Measurements from ENCODE around the gene FGF11.

FGF11 gene

DNA sequence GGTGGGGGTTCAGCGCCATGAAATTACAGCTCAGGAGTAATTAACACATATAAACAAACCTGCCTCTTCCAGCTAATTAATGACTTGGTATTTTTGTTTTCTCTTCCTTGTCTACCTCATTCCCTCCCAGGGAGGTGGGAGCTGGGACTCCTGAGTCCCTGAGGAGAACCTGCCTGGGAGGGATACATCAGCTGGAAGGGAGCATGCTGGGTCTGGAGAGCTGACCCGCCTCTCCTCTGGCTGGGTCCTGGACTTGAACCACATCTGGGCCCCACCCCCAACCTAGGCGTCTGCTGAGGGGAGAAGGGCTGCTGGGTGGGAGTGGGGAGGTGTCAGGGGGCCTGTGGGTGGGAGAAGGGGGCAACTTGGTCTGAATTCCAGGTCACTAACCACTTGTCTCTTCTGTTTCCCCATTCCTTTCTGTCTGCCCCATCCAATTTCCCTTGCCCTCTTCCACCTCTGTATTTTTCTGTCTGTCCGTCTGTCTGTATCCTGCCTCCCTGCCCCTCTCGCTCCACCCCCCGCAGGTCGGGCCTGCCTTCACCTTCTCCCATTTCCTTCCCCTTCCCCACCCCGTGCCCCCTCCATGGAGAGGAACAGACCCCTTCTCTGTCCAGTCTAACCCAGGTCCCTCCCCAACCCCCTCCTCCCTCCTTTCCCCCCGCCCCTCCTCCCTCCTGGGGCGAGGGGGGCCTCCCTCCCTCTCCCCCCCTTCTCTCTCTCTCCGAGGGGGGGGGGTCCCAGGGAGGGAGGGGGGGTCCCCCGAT, 31.6 kb upstream of the FGF11 start, which contains the start of gene NLGN2:
Gene NLGN2 (plus strand): TSS at position 361 of the 767 bp plus-strand sequence. CDS start 411 bp downstream, outside the sequence.
- no peak within 1 kb of the TSS for H3K4me3 ChIP-seq (ENCODE audit: low read depth, low read length)

GRCh38 chr17:7408252-7408727, 31.0 kb upstream of the FGF11 start:
- TF ChIP-seq, protein P1, sequence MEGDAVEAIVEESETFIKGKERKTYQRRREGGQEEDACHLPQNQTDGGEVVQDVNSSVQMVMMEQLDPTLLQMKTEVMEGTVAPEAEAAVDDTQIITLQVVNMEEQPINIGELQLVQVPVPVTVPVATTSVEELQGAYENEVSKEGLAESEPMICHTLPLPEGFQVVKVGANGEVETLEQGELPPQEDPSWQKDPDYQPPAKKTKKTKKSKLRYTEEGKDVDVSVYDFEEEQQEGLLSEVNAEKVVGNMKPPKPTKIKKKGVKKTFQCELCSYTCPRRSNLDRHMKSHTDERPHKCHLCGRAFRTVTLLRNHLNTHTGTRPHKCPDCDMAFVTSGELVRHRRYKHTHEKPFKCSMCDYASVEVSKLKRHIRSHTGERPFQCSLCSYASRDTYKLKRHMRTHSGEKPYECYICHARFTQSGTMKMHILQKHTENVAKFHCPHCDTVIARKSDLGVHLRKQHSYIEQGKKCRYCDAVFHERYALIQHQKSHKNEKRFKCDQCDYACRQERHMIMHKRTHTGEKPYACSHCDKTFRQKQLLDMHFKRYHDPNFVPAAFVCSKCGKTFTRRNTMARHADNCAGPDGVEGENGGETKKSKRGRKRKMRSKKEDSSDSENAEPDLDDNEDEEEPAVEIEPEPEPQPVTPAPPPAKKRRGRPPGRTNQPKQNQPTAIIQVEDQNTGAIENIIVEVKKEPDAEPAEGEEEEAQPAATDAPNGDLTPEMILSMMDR (IDR thresholded peaks at IDR 0.05; ENCODE audit: low read depth, low read length) = no peak
- H3K4me3 ChIP-seq (ENCODE audit: low read depth, low read length) = no peak overlapping the region
- no peak for DNase-seq
- H3K27ac ChIP-seq = no peak overlapping the region
- no peaks in the 10 kb centered on the region for H3K9me3 ChIP-seq (ENCODE audit: severe bottlenecking)
- peaks cover 13% of the 10 kb centered on the region for H3K36me3 ChIP-seq
- H3K27me3 ChIP-seq (ENCODE audit: insufficient read depth, low read depth, severe bottlenecking) = no peaks in the 10 kb centered on the region

More for the DNA sequence above, 31.6 kb upstream of the FGF11 start, which contains the start of gene NLGN2:
- Histone ChIP-seq H3K27me3 (ENCODE audit: insufficient read depth, low read depth, severe bottlenecking) (no peaks in the 10 kb centered on the region), H3K27ac (no peak within 1 kb of the TSS), H3K9me3 (ENCODE audit: severe bottlenecking) (no peaks in the 10 kb centered on the region), H3K36me3 (peaks cover 13% of the 10 kb centered on the region)
- TF ChIP-seq, protein P1 (IDR thresholded peaks at IDR 0.05; ENCODE audit: low read depth, low read length) = no peak
- DNase-seq = no peak

- no peak overlapping the region for H3K4me3 ChIP-seq (ENCODE audit: low read depth, low read length)
- H3K27me3 ChIP-seq (ENCODE audit: insufficient read depth, low read depth, severe bottlenecking) = no peaks in the 10 kb centered on the region
- DNase-seq = no peak
- H3K36me3 ChIP-seq = peaks cover 13% of the 10 kb centered on the region
- TF ChIP-seq, protein P1 (IDR thresholded peaks at IDR 0.05; ENCODE audit: low read depth, low read length) = no peak
- no peak overlapping the region for H3K27ac ChIP-seq
- H3K9me3 ChIP-seq (ENCODE audit: severe bottlenecking) = no peaks in the 10 kb centered on the region
These were observed 30.4 kb upstream of the FGF11 start for GRCh38 chr17:7408863-7409262.

- H3K36me3 ChIP-seq = peaks cover 13% of the 10 kb centered on the region
- TF ChIP-seq, protein P1 (IDR thresholded peaks at IDR 0.05; ENCODE audit: low read depth, low read length) = no peak
- H3K4me3 ChIP-seq (ENCODE audit: low read depth, low read length) = no peak overlapping the region
- no peak overlapping the region for H3K27ac ChIP-seq
- no peak for DNase-seq
- no peaks in the 10 kb centered on the region for H3K9me3 ChIP-seq (ENCODE audit: severe bottlenecking)
- H3K27me3 ChIP-seq (ENCODE audit: insufficient read depth, low read depth, severe bottlenecking) = no peaks in the 10 kb centered on the region
These were observed 29.6 kb upstream of the FGF11 start for GRCh38 chr17:7409716-7410115.

DNA sequence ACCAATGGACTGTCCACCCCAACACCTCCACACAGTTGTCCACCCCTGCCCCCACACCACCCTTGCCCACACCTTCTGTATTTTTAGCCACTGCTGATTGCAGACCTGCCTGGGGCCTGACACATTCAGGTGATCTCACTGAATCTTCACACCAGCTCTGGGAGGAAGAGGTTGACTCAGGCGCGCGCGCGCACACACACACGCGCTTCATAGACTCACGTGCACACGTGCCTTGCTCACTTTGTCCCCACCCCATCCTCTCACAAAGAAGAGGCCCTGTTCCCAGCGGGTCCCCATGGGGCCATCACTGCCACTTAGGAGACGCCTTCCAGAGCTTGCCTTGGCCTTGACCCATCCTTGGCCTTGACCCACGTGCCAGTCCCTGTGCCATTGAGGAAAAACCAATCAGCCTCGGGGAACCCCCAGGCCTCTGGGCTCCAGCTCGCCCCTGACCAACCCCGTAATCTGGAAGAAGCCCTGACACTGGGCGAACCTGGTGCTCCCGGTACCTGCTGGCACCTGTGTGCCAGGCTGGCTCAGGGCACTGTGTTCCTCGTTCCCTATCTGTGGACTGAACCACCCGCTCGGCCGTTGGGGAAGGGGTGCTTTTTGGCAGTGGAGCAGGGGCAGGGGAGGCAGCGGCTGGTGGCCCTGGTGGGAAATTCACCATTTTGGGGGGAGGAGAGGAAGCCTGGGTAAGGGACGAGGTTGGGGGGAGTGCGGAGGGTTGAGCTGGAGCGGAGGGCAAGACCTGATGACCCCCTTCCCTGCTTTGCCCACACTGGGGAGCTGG, 28.5 kb upstream of the FGF11 start:
- TF ChIP-seq, protein P1 (IDR thresholded peaks at IDR 0.05; ENCODE audit: low read depth, low read length) = no peak
- peaks cover 19% of the 10 kb centered on the region for H3K36me3 ChIP-seq
- no peak overlapping the region for H3K4me3 ChIP-seq (ENCODE audit: low read depth, low read length)
- H3K27me3 ChIP-seq (ENCODE audit: insufficient read depth, low read depth, severe bottlenecking) = no peaks in the 10 kb centered on the region
- no peak overlapping the region for H3K27ac ChIP-seq
- no peak for DNase-seq
- no peaks in the 10 kb centered on the region for H3K9me3 ChIP-seq (ENCODE audit: severe bottlenecking)

All from WERI-Rb-1 (cell line).